HEK293 (cell line): ENCODE results near the gene TRIP4.

Experiments
- ATF2 ChIP-seq: fragments of 450-650 bp; formaldehyde crosslinking; IDR thresholded peaks from 2 replicates; pipeline ENCODE4 v1.5.1; 2016; ENCODE audit warnings: missing biosample characterization, missing genetic modification characterization, low read depth
- CTCF ChIP-seq: fragments of 450-650 bp; formaldehyde crosslinking; IDR thresholded peaks from 2 replicates; pipeline ENCODE4 v1.5.1; 2016; ENCODE audit warnings: missing biosample characterization, missing genetic modification characterization
- EGR2 ChIP-seq: fragments of 450-650 bp; formaldehyde crosslinking; IDR thresholded peaks from 2 replicates; pipeline ENCODE4 v1.5.1; 2016; ENCODE audit warnings: low read depth, missing biosample characterization, missing genetic modification characterization
- GFI1B ChIP-seq: fragments of 450-650 bp; formaldehyde crosslinking; IDR thresholded peaks from 2 replicates; pipeline ENCODE4 v1.5.1; 2016; ENCODE audit warnings: missing biosample characterization, missing genetic modification characterization
- HOXC10 ChIP-seq: sonication (generic); formaldehyde crosslinking; IDR thresholded peaks from 2 replicates; pipeline ENCODE4 v1.8.1; 2023; ENCODE audit warnings: mild to moderate bottlenecking, missing genetic modification reagents
- HOXD13 ChIP-seq: sonication (generic); formaldehyde crosslinking; IDR thresholded peaks from 2 replicates; pipeline ENCODE4 v1.8.0; 2022; ENCODE audit warnings: missing genetic modification reagents, borderline replicate concordance
- REST ChIP-seq: fragments of 450-650 bp; formaldehyde crosslinking; IDR thresholded peaks from 2 replicates; pipeline ENCODE4 v1.5.1; 2016; ENCODE audit warnings: missing biosample characterization, missing genetic modification characterization
- YY2 ChIP-seq: fragments of 450-650 bp; formaldehyde crosslinking; IDR thresholded peaks from 2 replicates; pipeline ENCODE4 v1.5.1; 2016; ENCODE audit warnings: missing biosample characterization, missing genetic modification characterization
- ZBTB20 ChIP-seq: fragments of 450-650 bp; formaldehyde crosslinking; IDR thresholded peaks from 2 replicates; pipeline ENCODE4 v1.5.1; 2016; ENCODE audit warnings: missing biosample characterization, missing genetic modification characterization
- ZBTB48 ChIP-seq: fragments of 450-650 bp; formaldehyde crosslinking; IDR thresholded peaks from 2 replicates; pipeline ENCODE4 v1.5.1; 2016; ENCODE audit warnings: missing biosample characterization, missing genetic modification characterization
- ZBTB7A ChIP-seq: fragments of 450-650 bp; formaldehyde crosslinking; IDR thresholded peaks from 2 replicates; pipeline ENCODE4 v1.5.1; 2016; ENCODE audit warnings: low read depth, missing biosample characterization, missing genetic modification characterization
- ZFHX2 ChIP-seq: fragments of 450-650 bp; formaldehyde crosslinking; conservative IDR thresholded peaks from 2 replicates; pipeline ENCODE4 v1.5.1; 2016; ENCODE audit warnings: missing biosample characterization, missing genetic modification characterization
- ZFP37 ChIP-seq: fragments of 450-650 bp; formaldehyde crosslinking; IDR thresholded peaks from 2 replicates; pipeline ENCODE4 v1.5.1; 2016; ENCODE audit warnings: missing biosample characterization, missing genetic modification characterization
- ZNF114 ChIP-seq: fragments of 450-650 bp; formaldehyde crosslinking; IDR thresholded peaks from 2 replicates; pipeline ENCODE4 v1.5.0; 2017; ENCODE audit warnings: missing biosample characterization, missing genetic modification characterization
- ZNF132 ChIP-seq: fragments of 450-650 bp; formaldehyde crosslinking; IDR thresholded peaks from 2 replicates; pipeline ENCODE4 v1.5.1; 2017; ENCODE audit warnings: missing biosample characterization, missing genetic modification characterization, borderline replicate concordance
- ZNF133 ChIP-seq: fragments of 450-650 bp; formaldehyde crosslinking; IDR thresholded peaks from 2 replicates; pipeline ENCODE4 v1.5.1; 2016; ENCODE audit warnings: missing biosample characterization, missing genetic modification characterization
- ZNF174 ChIP-seq: fragments of 450-650 bp; formaldehyde crosslinking; IDR thresholded peaks from 2 replicates; pipeline ENCODE4 v1.5.0; 2017; ENCODE audit warnings: missing biosample characterization, mild to moderate bottlenecking, missing genetic modification characterization
- ZNF19 ChIP-seq: fragments of 450-650 bp; formaldehyde crosslinking; IDR thresholded peaks from 2 replicates; pipeline ENCODE4; 2016; ENCODE audit warnings: missing biosample characterization, missing genetic modification characterization, low read depth
- ZNF202 ChIP-seq: fragments of 450-650 bp; formaldehyde crosslinking; IDR thresholded peaks from 2 replicates; pipeline ENCODE4 v1.5.1; 2016; ENCODE audit warnings: missing biosample characterization, missing genetic modification characterization, borderline replicate concordance
- ZNF292 ChIP-seq: fragments of 450-650 bp; formaldehyde crosslinking; IDR thresholded peaks from 2 replicates; pipeline ENCODE4 v1.5.1; 2016; ENCODE audit warnings: low read depth, missing biosample characterization, missing genetic modification characterization, borderline replicate concordance
- ZNF302 ChIP-seq: fragments of 450-650 bp; formaldehyde crosslinking; IDR thresholded peaks from 2 replicates; pipeline ENCODE4 v1.5.1; 2016; ENCODE audit warnings: missing biosample characterization, missing genetic modification characterization, low read depth
- ZNF394 ChIP-seq: fragments of 450-650 bp; formaldehyde crosslinking; IDR thresholded peaks from 2 replicates; pipeline ENCODE4 v1.5.1; 2016; ENCODE audit warnings: missing biosample characterization, missing genetic modification characterization, mild to moderate bottlenecking, moderate library complexity, borderline replicate concordance
- ZNF510 ChIP-seq: fragments of 450-650 bp; formaldehyde crosslinking; IDR thresholded peaks from 2 replicates; pipeline ENCODE4 v1.5.1; 2018; ENCODE audit warnings: mild to moderate bottlenecking, missing genetic modification characterization, missing biosample characterization; ENCODE audit not compliant: insufficient replicate concordance
- ZNF600 ChIP-seq: fragments of 450-650 bp; formaldehyde crosslinking; IDR thresholded peaks from 2 replicates; pipeline ENCODE4 v1.5.1; 2016; ENCODE audit warnings: missing biosample characterization, missing genetic modification characterization
- ZNF623 ChIP-seq: fragments of 450-650 bp; formaldehyde crosslinking; IDR thresholded peaks from 2 replicates; pipeline ENCODE4 v1.5.1; 2016; ENCODE audit warnings: missing biosample characterization, missing genetic modification characterization
- ZNF660 ChIP-seq: fragments of 450-650 bp; IDR thresholded peaks from 2 replicates; pipeline ENCODE4 v1.5.1; 2018; ENCODE audit warnings: missing biosample characterization, mild to moderate bottlenecking, missing genetic modification characterization
- ZNF664 ChIP-seq: fragments of 450-650 bp; formaldehyde crosslinking; IDR thresholded peaks from 2 replicates; pipeline ENCODE4 v1.5.1; 2016; ENCODE audit warnings: missing biosample characterization, missing genetic modification characterization
- ZNF707 ChIP-seq: fragments of 450-650 bp; formaldehyde crosslinking; IDR thresholded peaks from 2 replicates; pipeline ENCODE4 v1.5.1; 2016; ENCODE audit warnings: missing biosample characterization, missing genetic modification characterization
- ZNF776 ChIP-seq: fragments of 450-650 bp; formaldehyde crosslinking; IDR thresholded peaks from 2 replicates; pipeline ENCODE4 v1.5.0; 2017; ENCODE audit warnings: missing biosample characterization, missing genetic modification characterization, borderline replicate concordance
- ZNF791 ChIP-seq: fragments of 450-650 bp; formaldehyde crosslinking; IDR thresholded peaks from 2 replicates; pipeline ENCODE4 v1.5.1; 2016; ENCODE audit warnings: missing biosample characterization, missing genetic modification characterization
- ZNF830 ChIP-seq: fragments of 450-650 bp; IDR thresholded peaks from 2 replicates; pipeline ENCODE4 v1.5.0; 2018; ENCODE audit warnings: missing biosample characterization, missing genetic modification characterization, low read depth, mild to moderate bottlenecking, moderate library complexity
- ZSCAN16 ChIP-seq: fragments of 450-650 bp; formaldehyde crosslinking; IDR thresholded peaks from 2 replicates; pipeline ENCODE4 v1.5.1; 2016; ENCODE audit warnings: missing biosample characterization, missing genetic modification characterization
- ZSCAN18 ChIP-seq: fragments of 450-650 bp; formaldehyde crosslinking; IDR thresholded peaks from 2 replicates; pipeline ENCODE4 v1.5.1; 2016; ENCODE audit warnings: missing biosample characterization, missing genetic modification characterization

TRIP4 gene

GRCh38 chr15:64381000-64381751 is 6.5 kb upstream of the TRIP4 start, which contains the start of gene PCLAF (continued):
- TF ChIP-seq REST (tag by site-specific recombination): no peak
- TF ChIP-seq ZBTB7A (tag by site-specific recombination): no peak
- no peak for TF ChIP-seq ZNF510 (tag by site-specific recombination)
- TF ChIP-seq ZNF776 (tag by site-specific recombination): no peak
- TF ChIP-seq ZNF114 (tag by site-specific recombination): no peak
- no peak for TF ChIP-seq CTCF
- no peak for TF ChIP-seq ZNF623 (tag by site-specific recombination)
- no peak for TF ChIP-seq EGR2
- TF ChIP-seq GFI1B (tag by site-specific recombination): no peak
- TF ChIP-seq ZNF600: peak; percentile 67
- TF ChIP-seq ZNF660 (tag by site-specific recombination): no peak; the same call in 1 of the 2 replicates
- TF ChIP-seq ZNF133 (tag by site-specific recombination): no peak
- TF ChIP-seq ZNF292 (tag by site-specific recombination): no peak
- no peak for TF ChIP-seq HOXD13 (CRISPR knock-in tag)
- no peak for TF ChIP-seq ZFHX2 (tag by site-specific recombination)
- TF ChIP-seq ZNF174 (tag by site-specific recombination): no peak
- TF ChIP-seq ZNF664: no peak
- TF ChIP-seq ZNF132: no peak
- TF ChIP-seq ZFP37 (tag by site-specific recombination): no peak
- no peak for TF ChIP-seq ZNF19 (tag by site-specific recombination)
- TF ChIP-seq ZSCAN16: no peak
- peak; percentile 36; the same call in 1 of the 2 replicates for TF ChIP-seq ZNF394 (tag by site-specific recombination)
- no peak for TF ChIP-seq ZNF302
- no peak for TF ChIP-seq ZNF707
- TF ChIP-seq ZSCAN18 (tag by site-specific recombination): no peak
- no peak; the same call in none of the 2 replicates for TF ChIP-seq ZBTB20 (tag by site-specific recombination)
- TF ChIP-seq ATF2 (tag by site-specific recombination): no peak
- no peak for TF ChIP-seq ZNF830
- no peak for TF ChIP-seq YY2 (tag by site-specific recombination)
- TF ChIP-seq ZNF202 (tag by site-specific recombination): no peak
- no peak for TF ChIP-seq HOXC10
- TF ChIP-seq ZNF791: no peak
- TF ChIP-seq ZBTB48: 0 out of 2 replicates have a peak, but pooled peaks have one; percentile 39
